Glutamatergic neuron (in vitro differentiated cells): Measurements from ENCODE around the gene ANO3. TPM values are rescaled to one million over a fixed set of nuclear protein-coding genes. Genes with fewer than 3 reads are reported as not detected.
A peak's percentile ranks its signal among the peaks of the same experiment; 100 is the strongest.

ENCODE experiments used
- DNase-seq: peaks from one replicate; pipeline ENCODE4 v3.0.0; 2022
- H3K27ac Mint-ChIP-seq: one replicate; pipeline ENCODE4 v1.8.0; 2020; ENCODE audit warnings: mild to moderate bottlenecking, mixed read lengths, inconsistent platforms; ENCODE audit not compliant: unreplicated experiment
- H3K27me3 Mint-ChIP-seq: one replicate; pipeline ENCODE4 v1.8.0; 2020; ENCODE audit warnings: mild to moderate bottlenecking, moderate library complexity, mixed read lengths, inconsistent platforms; ENCODE audit not compliant: unreplicated experiment
- H3K36me3 Mint-ChIP-seq: one replicate; pipeline ENCODE4 v1.8.0; 2020; ENCODE audit warnings: mild to moderate bottlenecking, mixed read lengths, inconsistent platforms; ENCODE audit not compliant: unreplicated experiment
- H3K4me1 Mint-ChIP-seq: one replicate; pipeline ENCODE4 v1.8.0; 2020; ENCODE audit warnings: mild to moderate bottlenecking, low read depth, mixed read lengths, inconsistent platforms; ENCODE audit not compliant: unreplicated experiment
- H3K4me3 Mint-ChIP-seq: one replicate; pipeline ENCODE4 v1.8.0; 2020; ENCODE audit warnings: mild to moderate bottlenecking, mixed read lengths, inconsistent platforms; ENCODE audit not compliant: unreplicated experiment
- H3K9me3 Mint-ChIP-seq: one replicate; pipeline ENCODE4 v1.8.0; 2020; ENCODE audit warnings: mild to moderate bottlenecking, moderate library complexity, mixed read lengths, inconsistent platforms; ENCODE audit not compliant: unreplicated experiment
- CTCF ChIP-seq: fragments of 200-600 bp; sonication (generic); IDR thresholded peaks from one replicate; pipeline ENCODE4 v1.5.0; 2021; ENCODE audit not compliant: partially characterized antibody, unreplicated experiment
- total RNA-seq: library from RNA; stranded (reverse); fragmentation: NEBNext Ultra II Directional; extraction: Animal tissue kit (Norgen Biotek cat#: 25700); gene quantifications from one replicate; pipeline ENCODE4 v1.2.1, GENCODE V29; 2021; ENCODE audit not compliant: unreplicated experiment

Gene ANO3
- total RNA-seq, 1 donor from 2014 or later: 12.8 TPM

GRCh38 chr11:26512196-26512595 is 180.3 kb downstream of the ANO3 start:
- H3K4me3 Mint-ChIP-seq: peak overlapping the region; percentile 4
- H3K27me3 Mint-ChIP-seq: no peaks in the 10 kb centered on the region
- TF ChIP-seq CTCF: no peak
- peaks cover 5% of the 10 kb centered on the region for H3K4me1 Mint-ChIP-seq
- no peak for DNase-seq
- H3K9me3 Mint-ChIP-seq: no peaks in the 10 kb centered on the region
- H3K36me3 Mint-ChIP-seq: no peaks in the 10 kb centered on the region
- no peak overlapping the region for H3K27ac Mint-ChIP-seq

- H3K27ac Mint-ChIP-seq: no peak overlapping the region
- DNase-seq: no peak
- no peaks in the 10 kb centered on the region for H3K27me3 Mint-ChIP-seq
- no peaks in the 10 kb centered on the region for H3K9me3 Mint-ChIP-seq
- no peak overlapping the region for H3K4me3 Mint-ChIP-seq
- H3K36me3 Mint-ChIP-seq: no peaks in the 10 kb centered on the region
- no peak for TF ChIP-seq CTCF
- H3K4me1 Mint-ChIP-seq: no peaks in the 10 kb centered on the region
These were observed 187.5 kb downstream of the ANO3 start for GRCh38 chr11:26519469-26519868.

- DNase-seq: no peak
- no peaks in the 10 kb centered on the region for H3K27me3 Mint-ChIP-seq
- no peaks in the 10 kb centered on the region for H3K4me1 Mint-ChIP-seq
- peak; percentile 39 for TF ChIP-seq CTCF
- no peaks in the 10 kb centered on the region for H3K9me3 Mint-ChIP-seq
- H3K27ac Mint-ChIP-seq: no peak overlapping the region
- H3K36me3 Mint-ChIP-seq: no peaks in the 10 kb centered on the region
- peak overlapping the region; percentile 59 for H3K4me3 Mint-ChIP-seq
These were observed 191.1 kb downstream of the ANO3 start for GRCh38 chr11:26522912-26523610.

- Mint-ChIP-seq H3K27ac (no peak overlapping the region), H3K27me3 (no peaks in the 10 kb centered on the region), H3K4me3 (no peak overlapping the region), H3K9me3 (no peaks in the 10 kb centered on the region), H3K4me1 (no peaks in the 10 kb centered on the region), H3K36me3 (no peaks in the 10 kb centered on the region)
- no peak for DNase-seq
- TF ChIP-seq CTCF: no peak
These were observed 195.8 kb downstream of the ANO3 start for GRCh38 chr11:26527685-26528084.

GRCh38 chr11:26537341-26537740 is 205.4 kb downstream of the ANO3 start:
- TF ChIP-seq CTCF: no peak
- H3K36me3 Mint-ChIP-seq: no peaks in the 10 kb centered on the region
- H3K4me1 Mint-ChIP-seq: peaks cover 10% of the 10 kb centered on the region
- H3K9me3 Mint-ChIP-seq: no peaks in the 10 kb centered on the region
- no peak for DNase-seq
- H3K27me3 Mint-ChIP-seq: no peaks in the 10 kb centered on the region
- H3K27ac Mint-ChIP-seq: no peak overlapping the region
- no peak overlapping the region for H3K4me3 Mint-ChIP-seq
